ENCODE data around the gene PAPOLA.

DNA sequence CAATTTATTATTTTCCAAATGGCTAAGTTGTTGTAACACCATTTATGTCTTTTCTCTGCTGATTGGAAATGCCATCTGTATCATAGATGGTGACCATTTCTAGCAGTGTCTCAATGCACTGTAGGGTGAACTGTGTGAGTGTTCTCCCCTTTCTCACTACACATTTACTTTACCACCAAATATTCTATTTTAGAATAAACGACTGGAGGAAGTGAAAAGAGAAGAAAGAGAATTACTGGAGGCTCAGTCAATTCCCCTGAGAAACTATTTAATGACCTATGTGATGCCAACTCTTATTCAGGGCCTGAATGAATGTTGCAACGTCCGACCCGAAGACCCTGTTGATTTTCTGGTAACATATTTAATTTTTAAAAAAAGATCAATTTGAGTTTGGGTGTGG lies 15.5 kb upstream of the PAPOLA start:
- TF ChIP-seq CTCF (IDR thresholded peaks at IDR 0.05) (no peak), POLR2A (IDR thresholded peaks at IDR 0.05) (no peak)
